ENCODE measurements around the gene VMP1.

GRCh38 chr17:59666235-59666634, 41.2 kb upstream of the VMP1 start:
- TF ChIP-seq CTCF (conservative IDR thresholded peaks at IDR 0.05; ENCODE audit: low read depth, low read length) (no peak), EZH2 (IDR thresholded peaks at IDR 0.05; ENCODE audit: borderline replicate concordance, low read depth, low read length, poor library complexity, severe bottlenecking) (no peak)

All from A673 (cell line).